Measurements from ENCODE around the gene CDK11B.
"Not testable (repeated sequence)": the region's sequence is repeated elsewhere in the genome, so short reads cannot be mapped to it uniquely, and the experiment has no call there.

Gene CDK11B

DNA sequence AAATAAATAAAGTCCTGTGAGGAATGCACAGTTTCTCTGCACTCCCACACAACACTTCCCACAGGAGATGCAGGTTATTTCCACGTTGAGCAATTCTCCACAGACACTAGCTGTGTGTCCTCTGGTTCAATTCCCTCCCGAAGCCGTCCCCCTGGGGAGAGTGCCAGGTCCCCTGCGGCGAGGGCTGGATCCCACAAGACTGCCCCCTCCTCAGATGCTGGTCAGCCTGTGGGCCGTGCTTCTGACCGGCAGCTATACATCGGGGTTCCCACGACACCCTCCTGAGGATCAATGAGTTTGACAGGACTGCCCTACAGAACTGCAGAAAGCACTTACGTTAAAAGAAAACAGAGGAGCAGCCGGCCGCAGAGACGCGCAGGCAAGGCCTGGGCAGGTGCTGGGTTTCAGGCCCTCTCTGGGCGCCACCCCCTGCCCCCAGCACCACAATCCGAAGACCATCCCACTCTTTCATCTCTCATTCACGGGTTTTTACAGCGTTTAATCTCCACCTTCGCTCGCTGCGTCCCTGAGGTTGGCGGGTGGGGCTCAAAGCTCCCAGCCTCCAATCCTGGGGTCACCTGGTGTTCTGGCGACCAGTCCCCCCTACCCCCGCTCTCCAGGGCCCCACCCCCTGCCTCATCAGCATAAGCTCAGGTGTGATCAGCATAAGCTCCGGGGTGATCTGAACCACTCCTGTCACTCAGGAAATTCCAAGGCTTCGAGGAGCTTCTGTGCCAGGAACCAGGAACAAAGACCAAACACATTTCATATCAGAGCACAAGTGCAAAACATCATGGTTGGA, 24.5 kb upstream of the CDK11B start:
- no peak for DNase-seq (ENCODE audit: low read depth in 3 of 3)

DNA sequence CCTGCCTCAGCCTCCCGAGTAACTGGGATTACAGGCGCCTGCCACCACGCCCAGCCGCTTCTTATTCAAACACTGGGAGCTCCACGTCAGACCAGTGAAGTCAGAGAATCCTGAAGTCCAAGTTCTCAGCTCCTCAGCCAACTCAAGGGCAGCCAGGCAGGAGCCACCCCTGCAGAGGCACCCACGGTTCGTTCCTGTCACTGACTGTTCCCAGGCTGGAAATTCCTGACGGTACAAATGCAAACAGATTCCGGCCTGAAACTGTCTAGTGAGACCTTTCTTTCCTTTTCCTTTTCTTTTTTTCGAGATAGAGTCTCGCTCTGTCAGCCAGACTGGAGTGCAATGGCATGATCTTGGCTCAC, 22.1 kb upstream of the CDK11B start:
- DNase-seq (ENCODE audit: low read depth in 3 of 3) = no peak

DNA sequence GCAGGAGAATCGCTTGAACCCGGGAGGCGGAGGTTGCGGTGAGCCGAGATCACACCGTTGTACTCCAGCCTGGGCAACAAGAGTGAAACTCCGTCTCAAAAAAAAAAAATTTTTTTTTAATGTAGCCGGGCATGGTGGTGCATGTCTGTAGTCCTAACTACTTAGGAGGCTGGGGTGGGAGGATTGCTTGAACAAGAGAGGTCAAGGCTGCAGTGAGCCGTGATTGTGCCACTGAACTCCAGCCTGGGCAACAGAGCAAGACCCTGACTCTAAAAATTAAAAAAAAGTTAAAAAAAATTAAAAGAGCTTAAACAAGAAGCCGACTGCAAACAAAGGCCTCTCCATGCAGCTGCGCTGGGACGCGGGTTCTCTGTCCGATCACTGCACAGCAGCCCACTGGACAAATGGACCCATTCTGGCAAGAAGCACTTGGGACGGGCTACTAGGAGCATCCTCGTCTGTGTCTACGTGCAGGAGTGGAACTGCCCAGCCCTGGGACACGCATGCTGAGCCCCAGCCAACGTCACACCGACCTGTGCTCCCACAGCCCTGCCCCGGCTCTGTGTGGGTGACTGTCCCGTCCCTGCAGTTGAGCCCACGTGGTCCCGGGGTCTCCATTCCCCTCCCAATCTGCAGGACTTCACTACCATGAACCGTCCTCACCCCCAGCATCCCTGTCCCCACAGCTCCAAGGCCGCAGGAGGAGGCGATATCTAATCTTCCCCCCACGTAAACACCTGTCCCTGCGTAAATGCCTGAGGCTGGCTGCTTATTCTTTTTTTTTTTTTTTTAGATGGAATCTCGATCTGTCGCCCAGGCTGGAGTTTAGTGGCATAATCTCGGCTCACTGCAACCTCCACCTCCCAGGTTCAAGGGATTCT, 21.5 kb upstream of the CDK11B start:
- no peak for DNase-seq (ENCODE audit: low read depth in 3 of 3)

DNA sequence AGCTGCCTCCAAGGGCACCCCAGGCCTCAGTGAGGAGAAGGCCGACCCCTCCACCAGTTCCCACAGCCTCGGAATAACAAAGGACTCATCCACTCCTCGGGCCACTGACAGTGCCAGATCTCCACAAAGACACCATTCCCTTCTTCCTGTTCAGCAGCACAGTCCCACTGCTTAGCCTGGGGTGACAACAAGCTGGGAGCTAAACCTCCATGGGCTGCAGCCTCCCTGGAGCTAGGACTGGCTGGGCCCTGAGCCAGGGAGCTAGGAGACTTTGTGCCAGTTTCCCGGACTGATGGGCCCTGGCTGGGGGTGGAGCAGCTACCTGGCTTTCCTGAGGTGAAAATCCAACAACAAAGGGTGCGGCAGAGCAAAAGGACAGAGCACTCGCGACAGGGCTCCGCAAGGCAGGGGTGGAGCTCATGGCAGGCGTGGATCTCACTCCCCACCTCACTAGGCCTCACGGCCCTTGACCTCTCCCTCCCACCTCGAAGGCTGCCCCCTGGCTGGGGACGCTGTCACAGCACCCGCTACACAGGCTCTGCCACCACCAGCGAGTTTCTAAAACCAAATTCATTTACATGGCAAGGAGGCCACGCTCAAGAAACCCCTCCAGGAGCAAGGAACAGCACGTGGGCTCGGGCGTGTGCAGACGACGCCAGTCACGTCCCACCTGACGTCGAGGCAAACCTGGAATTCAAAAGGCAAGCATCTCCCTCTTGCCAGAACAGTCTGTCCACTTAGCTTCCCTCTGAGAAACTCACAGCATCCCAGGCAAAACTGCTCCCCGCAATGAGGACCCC, 20.0 kb upstream of the CDK11B start:
- DNase-seq (ENCODE audit: low read depth in 3 of 3) = no peak

DNA sequence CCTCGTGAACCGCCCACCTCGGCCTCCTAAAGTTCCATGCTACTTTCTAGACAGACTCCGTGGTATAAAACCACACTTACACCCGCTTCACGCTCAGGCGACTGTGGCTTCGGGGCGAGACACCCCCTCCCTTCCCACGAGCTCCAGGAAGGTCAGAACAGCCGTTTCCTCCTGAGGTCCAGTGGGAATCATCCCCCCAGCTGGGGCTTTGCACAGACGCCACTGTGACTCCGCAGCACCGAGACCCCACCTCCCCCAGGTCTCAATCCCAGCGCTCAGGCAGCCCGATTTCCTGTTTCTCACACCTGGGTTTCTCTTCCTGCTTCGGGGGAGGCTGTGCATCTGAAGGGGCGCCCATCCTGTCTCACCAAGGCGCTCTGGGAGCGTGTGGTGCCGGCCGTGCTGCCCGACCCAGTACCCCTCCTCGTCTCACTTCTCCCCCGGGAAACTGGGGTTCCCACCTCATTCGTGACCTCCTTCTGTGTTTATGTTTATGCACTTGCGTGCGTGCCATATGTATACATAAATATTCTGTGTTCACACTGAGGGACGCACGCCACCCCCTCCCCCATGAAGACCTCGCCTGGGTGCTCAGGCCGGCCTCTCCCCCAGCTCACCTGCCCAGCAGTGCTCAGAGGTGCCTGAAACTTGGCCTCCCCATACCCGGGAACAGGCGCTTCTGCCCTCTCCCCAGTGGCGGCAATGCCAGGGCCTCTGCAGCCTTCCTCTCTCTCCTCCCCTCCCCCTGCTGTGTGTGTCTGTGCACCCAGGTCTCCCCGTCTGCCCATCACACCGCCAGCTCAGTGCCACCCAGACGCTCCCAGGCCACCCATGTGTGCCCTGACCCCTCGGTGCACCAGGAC, 19.1 kb upstream of the CDK11B start:
- peak; percentile 23 to 37 (median 30) for DNase-seq (ENCODE audit: low read depth in 3 of 3)

DNA sequence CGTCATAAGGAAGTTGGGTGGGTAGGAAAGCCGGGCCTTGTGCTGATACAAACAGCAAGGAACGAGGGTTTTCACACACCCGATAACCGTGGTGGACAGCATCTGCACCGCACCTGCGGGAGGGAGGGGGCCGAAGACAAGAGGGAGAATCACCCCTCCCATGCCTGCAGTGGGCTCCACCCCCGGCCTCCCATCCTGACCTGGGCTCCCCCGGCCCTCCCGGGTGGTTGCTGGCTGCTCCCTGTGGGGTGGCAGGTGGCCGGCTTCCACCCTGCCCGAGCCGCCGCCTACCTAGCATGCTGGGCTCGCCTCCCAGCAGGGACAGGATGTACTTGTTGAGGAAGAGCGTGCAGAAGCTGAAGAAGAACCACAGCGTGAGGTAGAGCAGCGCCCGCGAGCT, 17.3 kb upstream of the CDK11B start:
- DNase-seq (ENCODE audit: low read depth in 3 of 3) = not testable (repeated sequence)

DNA sequence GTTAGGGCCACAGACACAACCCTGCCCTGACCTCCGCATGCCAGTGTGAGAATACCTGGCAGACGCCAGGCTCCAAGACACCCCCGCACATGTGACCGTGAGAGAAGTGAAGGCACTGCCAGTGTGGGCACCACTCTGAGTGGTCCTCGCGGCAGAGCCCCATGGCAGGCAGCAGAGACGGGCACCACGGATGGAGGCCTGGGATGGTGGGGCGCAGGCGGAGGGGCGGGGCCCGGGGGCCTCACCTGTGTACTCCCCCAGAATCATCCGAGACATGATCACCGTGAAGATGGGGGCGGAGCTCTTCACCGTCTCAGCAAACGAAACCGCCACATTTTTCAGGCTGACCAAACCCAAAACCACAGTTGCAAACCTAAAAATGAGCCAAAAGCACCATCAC, 16.4 kb upstream of the CDK11B start:
- DNase-seq (ENCODE audit: low read depth in 3 of 3) = not testable (repeated sequence)

DNA sequence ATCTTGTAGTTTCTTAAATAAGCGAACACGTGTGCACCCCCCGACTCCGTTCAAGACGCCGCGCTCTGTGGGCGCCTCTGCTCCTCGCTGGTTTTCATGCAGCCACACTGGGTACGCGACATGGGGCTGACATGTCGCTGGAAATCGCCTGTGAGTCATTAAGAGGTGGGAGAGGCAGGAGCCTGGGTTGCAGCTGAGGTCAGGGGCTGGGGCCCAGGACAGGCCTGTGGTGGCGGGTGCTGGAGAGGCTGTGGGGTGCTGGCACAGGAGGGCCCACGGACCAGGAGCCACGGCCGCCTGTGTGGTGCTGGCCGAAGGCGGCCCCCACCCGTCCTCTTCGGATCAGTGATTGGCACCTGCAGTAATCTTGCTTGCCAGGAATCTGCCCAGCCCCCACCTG, 16.0 kb upstream of the CDK11B start:
- not testable (repeated sequence) for DNase-seq (ENCODE audit: low read depth in 3 of 3)

DNA sequence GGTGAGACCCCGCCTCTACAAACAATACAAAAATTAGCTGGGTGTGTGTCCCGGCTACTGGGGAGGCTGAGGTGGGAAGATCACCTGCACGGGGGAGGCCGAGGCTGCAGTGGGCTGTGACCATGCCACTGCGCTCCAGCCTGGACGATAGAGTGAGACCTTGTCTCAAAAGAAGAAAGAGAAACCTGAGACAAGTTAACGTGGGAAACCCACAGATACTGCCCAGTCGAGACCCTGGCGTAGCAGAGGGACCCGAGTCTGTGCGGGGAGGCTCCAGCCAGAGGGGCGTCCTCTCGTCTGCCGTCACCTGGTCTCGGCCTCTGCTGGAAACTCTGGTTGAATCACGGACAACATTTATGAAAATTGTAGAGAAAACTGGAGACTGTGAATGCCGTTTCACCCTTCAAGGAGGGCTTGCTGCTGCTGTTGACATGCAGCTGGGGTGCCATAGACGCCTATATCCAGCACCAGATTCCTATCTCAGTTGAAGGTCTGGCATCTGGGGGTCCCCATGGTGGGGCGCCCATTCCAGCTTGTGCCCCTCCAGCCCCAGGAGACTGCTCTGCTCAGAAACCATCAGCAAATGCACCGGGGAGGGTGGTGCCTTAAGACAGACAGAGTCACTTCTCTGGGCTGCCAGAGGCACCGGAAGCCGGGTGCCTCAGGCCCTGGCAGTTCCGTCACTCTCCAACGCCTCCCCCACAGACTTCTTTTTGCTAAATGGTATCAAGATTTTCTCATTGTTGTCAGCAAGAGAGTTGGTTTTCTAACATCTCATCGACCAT, 13.6 kb upstream of the CDK11B start:
- no peak for DNase-seq (ENCODE audit: low read depth in 3 of 3)

DNA sequence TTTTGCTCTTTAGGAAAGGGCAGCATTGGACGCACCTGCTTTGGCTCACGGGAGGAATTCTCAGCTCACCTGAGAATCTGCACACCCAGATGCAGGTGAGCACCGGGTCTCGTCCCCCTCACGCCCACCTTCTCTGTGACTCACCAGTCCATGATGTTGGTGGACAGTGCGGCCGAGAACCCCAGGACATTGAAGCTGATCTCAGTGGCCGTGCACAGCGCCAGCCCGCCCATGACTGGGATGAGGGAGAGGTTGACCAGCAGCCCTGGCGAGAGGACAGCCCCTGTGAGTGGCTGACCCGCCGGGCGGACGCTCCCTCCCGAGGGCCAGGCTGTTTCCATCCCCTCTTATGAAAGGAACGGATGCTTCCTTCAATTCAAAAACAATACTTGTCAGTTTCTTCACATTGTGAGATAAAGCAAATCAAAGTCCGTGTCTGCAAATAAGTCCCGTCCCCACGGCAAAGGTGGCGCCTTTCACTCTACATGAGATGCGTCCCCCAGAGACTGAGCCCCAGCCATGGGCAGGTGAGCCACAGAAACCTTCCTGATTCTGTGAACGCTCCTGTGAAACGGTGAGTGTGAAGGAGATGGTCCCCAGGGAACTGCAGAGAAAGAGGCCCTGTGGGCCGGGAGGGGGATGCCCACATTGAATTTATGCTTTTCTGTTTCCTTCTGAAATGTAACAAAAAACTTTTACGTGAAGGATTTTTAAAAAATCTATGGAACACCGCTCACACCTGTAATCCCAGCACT, 12.7 kb upstream of the CDK11B start:
- DNase-seq (ENCODE audit: low read depth in 3 of 3) = no peak

DNA sequence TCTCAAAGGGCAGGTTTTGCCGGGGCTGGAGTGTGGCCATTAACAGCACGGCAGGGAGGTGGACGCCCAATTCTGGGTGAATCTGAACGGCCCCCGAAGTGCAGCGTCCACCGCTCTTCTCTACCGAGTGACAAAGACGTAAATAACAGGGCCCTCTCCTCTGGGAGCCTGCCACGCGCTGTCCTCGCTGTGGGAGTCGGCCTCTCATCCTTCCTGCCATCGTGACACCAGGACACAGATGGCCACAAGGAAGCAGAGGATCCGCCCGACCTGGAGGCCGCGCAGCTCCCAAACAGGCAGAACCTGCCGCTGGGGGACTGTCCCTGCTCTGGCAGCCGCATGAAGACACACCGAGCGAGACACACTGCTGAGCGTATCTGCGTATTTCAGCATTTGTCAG, 12.1 kb upstream of the CDK11B start:
- no peak for DNase-seq (ENCODE audit: low read depth in 3 of 3)

DNA sequence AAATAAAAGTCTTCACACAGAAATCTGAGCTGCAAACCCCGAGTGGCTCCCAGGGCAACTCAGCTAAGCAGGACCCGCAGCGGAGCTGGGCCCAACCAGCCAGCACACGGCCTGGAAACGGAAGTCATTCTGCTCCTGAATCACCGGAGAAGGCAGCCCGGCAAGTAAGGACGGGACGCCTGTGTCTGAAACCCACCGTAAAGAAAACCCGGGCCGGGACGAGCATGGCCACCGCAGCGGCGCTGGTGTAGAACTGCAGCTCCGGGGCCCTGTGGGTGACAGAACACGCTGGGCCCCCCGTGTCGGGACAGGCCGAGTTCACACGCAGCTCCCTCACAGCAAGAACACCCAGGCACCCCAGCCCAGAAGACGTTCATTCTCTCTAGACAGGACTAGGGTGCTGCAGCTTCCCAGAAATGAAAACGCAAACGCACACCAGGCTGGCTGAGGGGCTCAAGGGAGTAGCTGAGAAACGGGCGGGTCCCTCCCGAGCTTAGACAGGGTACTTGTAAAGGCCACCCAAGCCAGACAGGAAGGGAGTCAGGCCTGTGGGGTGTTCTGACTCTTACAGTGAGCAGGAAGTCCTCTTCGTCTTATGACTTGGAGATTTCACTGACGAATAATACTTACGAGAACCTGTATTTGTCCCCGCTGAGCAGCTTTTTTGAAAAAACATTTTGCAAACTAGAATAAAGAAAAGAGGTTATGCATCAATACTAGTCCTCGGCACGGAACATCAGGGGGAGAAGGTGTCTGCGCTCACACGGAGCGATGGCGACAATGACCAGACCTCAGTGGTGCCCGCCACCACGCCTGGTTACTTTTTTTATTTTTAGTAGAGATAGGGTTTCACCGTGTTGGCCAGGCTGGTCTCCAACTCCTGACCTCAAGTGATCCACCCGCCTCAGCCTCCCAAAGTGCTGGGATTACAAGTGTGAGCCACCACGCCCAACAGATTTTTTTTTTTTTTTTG, 10.9 kb upstream of the CDK11B start:
- no peak for DNase-seq (ENCODE audit: low read depth in 3 of 3)

DNA sequence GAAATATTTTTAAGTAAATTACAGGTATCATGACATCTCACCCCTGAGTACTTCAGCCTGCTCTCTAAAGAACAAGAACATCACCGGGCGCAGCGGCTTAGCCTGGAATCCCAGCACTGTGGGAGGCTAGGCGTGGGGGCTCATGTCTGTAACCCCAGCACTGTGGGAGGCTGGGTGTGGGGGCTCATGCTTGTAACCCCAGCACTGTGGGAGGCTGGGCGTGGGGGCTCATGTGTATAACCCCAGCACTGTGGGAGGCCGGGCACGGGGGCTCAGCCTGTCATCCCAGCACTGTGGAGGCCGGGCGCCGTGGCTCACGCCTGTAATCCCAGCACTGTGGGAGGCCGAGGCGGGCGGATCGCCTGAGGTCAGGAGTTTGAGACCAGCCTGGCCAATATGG, 7.7 kb upstream of the CDK11B start:
- DNase-seq (ENCODE audit: low read depth in 3 of 3) = no peak

DNA sequence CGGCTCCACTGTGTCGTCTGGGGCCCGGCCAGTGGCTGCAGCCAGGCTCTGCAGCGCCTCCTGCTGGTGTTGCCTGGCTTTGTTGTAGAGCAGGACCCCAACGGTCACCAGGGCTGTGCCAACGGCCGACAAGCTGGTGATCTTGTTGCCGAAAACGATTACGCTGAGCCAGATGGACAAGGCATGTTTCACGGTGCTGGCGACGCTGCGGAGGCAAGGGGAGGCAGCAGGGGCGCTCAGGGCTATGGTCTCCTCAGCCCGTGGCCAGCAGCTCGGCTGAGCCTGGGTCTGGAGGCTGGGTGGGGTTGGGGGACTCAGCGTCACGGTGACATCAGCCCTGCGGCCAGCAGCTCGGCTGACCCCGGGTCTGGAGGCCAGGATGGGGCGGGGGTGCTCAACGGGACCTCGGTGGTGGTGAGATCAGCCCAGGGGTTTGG, 7.0 kb upstream of the CDK11B start:
- DNase-seq (ENCODE audit: low read depth in 3 of 3) = no peak

DNA sequence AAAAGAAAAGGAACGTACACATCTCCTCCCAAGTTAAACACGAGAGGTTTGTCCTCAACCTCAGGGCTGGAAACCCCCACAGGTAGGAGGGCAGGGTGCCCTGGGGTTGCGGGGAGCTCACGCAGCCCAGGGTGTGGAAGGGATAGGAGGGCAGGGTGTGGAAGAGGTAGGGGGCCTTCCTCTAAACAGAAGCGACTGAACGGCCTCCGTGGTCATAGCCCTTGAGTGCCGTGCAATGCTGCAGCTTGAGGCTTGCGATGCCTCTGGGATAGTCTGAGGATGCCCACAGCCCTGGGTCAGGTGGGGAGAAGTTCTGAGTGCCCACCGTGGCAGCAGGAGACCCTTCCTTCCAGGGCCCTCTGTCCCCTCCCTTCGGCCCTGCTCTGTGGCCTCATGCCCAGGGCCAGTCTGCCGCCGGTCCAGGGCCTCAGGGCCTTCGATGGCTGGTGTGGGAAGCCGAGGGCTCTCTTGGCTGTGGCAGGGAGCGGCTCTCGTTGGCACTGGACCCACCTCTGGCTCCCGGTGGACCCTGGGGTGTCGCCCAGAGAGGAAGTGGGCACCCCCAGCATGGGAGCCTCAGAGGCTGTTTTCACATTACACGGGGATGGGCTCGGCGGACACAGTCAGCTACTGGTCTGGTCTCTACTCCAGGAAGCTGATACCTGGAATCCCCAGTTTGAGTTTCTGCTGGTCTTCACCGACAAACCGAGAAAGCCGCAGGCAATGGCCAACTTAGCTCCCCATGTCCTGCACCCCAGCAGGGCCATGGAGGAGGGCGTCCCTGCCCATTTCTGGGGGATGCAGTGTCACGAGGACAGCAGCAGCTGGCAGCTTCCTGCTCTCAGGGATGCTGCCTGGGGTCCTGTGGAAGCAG, 6.4 kb upstream of the CDK11B start:
- no peak for DNase-seq (ENCODE audit: low read depth in 3 of 3)

DNA sequence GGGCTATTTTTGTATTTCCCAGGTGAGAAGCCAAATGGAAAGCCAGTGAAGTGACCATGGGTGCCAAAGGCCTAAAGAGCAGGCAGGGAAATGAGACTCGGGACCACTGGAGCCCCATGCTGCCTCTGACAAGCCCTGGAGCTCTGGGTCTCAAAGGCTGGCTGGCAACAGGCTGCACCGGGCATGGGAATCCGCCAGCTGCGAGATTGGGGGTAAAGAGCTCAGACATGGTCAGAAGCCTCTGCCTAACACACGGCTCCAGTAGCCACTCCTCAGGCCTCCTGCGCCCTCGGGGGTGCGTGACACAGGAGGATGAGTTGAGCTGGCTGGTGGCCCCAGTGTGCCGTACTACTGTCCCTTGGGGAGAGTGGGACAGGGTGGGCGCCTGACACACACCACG, 5.5 kb upstream of the CDK11B start:
- DNase-seq (ENCODE audit: low read depth in 3 of 3) = not testable (repeated sequence)

DNA sequence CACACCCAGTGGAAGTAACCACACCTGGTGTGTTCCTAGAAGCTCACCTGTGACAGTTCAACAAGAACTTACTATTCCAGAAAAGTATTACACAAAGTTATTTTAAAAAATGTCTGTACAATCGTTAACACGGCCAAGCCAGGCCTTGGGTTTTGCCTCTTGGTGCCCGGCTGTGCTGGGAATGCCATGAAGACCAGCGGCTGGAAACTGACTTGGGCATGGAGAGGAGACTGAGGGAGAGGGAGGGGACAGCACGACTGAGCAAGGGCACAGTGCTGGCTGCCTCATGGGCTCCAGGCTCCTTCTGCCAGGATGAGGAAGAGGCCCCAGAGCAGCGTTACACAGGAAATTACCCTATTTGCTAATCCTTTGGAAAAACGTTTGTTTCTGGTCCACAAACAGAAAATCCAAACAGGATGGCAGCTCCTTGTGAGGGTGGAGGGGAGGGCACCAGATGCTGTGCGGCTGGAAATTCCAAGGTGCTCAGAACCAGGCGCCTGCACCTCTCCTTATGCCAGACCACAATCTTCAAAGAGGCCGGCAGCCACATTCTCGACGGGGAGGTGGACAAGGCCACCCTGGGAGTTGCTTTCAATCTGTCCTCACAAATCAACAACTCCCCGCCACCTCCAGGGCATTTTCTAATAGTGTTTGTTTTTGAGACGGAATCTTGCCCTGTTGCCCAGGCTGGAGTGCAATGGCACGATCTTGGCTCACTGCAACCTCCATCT, 4.2 kb upstream of the CDK11B start:
- DNase-seq (ENCODE audit: low read depth in 3 of 3) = not testable (repeated sequence)
